Measurements from ENCODE around the gene MBLAC2. TPM values are rescaled to one million over a fixed set of nuclear protein-coding genes. Genes with fewer than 3 reads are reported as not detected.

MBLAC2 gene
- total RNA-seq, 4 donors from 2014 or later = 3.0 to 5.3 (median 4.7) TPM

DNA sequence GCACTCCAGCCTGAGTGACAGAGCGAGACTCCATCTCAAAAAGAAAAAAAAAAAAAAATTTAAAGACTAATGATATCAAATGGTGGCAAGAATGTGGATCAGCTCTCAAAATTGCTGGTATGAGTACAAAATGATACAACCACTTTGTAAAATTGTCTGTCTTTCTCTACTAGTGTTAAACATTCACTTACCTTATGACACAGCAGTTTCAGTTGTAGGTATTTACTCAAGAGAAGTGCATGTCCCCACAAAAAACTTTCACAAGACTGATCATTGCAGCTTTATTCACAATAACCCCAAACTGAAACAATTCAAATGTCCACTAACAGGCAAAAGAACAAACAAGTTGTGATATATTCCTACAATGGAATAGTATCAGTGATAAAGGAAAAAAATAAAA is 50.3 kb downstream of the MBLAC2 start:
- TF ChIP-seq, protein P1, sequence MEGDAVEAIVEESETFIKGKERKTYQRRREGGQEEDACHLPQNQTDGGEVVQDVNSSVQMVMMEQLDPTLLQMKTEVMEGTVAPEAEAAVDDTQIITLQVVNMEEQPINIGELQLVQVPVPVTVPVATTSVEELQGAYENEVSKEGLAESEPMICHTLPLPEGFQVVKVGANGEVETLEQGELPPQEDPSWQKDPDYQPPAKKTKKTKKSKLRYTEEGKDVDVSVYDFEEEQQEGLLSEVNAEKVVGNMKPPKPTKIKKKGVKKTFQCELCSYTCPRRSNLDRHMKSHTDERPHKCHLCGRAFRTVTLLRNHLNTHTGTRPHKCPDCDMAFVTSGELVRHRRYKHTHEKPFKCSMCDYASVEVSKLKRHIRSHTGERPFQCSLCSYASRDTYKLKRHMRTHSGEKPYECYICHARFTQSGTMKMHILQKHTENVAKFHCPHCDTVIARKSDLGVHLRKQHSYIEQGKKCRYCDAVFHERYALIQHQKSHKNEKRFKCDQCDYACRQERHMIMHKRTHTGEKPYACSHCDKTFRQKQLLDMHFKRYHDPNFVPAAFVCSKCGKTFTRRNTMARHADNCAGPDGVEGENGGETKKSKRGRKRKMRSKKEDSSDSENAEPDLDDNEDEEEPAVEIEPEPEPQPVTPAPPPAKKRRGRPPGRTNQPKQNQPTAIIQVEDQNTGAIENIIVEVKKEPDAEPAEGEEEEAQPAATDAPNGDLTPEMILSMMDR (IDR thresholded peaks at IDR 0.05; ENCODE audit: low read depth) = no peak

DNA sequence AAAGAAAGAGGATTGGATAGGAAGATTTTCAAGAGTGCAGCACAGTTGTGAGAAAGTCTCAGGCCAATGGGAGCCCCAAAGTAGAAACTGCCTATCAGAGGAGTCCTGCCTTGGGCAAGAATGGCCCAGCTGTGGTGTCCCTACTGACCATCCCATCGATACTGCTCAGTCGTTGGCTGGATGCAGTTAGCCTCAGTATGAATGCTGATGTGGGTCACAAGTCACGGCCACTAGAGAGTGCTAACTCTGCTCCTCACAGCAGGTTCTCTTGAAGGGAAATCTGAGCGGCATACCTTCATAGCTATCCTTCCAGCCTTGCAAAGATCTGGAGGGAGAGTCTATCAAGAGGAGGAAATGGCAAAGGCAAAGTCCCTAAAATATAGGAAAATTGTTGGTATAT is 53.4 kb downstream of the MBLAC2 start:
- TF ChIP-seq, protein P1 (IDR thresholded peaks at IDR 0.05; ENCODE audit: low read depth) = no peak

DNA sequence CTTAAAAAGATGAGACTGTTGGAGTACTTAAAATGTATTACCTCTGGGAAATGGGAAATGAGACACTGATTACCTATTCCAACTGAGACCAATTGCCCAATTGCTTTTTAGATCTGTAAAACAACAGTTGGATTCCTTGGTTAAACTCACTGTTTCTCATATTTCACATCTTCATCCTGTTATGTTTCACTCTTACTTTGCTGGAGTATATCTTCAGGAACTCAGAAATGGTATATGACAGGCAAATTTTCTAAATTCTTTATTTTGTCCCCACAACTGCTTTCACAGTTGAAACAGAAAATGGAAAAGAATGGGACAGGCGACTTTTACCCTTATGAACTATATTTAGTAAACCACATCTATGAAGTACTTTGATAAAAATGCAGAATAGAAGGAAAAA is 56.4 kb downstream of the MBLAC2 start:
- TF ChIP-seq, protein P1 (IDR thresholded peaks at IDR 0.05; ENCODE audit: low read depth) = no peak

DNA sequence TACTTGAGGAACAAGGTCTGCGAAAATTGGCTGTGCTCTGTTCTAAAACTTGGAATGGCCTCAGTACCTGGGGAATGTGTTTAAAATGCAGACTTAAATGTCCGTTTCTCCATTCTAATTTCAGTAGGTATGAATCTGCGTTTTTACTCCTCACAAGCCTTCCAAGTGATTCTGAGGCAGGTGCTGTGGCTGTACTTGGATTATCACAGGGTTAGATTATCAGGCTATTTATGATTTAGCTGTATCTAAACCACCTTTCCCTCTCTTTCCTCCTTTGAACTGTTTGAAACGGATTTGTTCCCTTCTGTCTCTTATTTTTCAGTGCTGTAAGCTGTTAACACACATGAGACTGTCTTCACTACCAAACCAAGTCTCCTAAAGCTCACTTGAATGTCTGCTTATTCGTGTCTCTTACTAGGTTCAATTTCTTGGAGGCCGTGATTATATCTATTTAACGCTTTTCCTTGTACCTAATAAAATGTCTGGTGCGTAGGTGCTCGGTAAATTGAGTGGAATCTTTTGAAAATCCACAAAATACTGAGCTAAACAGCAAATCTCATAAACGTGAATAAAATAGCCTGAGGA is 64.3 kb downstream of the MBLAC2 start:
- TF ChIP-seq, protein P1 (IDR thresholded peaks at IDR 0.05; ENCODE audit: low read depth) = no peak

DNA sequence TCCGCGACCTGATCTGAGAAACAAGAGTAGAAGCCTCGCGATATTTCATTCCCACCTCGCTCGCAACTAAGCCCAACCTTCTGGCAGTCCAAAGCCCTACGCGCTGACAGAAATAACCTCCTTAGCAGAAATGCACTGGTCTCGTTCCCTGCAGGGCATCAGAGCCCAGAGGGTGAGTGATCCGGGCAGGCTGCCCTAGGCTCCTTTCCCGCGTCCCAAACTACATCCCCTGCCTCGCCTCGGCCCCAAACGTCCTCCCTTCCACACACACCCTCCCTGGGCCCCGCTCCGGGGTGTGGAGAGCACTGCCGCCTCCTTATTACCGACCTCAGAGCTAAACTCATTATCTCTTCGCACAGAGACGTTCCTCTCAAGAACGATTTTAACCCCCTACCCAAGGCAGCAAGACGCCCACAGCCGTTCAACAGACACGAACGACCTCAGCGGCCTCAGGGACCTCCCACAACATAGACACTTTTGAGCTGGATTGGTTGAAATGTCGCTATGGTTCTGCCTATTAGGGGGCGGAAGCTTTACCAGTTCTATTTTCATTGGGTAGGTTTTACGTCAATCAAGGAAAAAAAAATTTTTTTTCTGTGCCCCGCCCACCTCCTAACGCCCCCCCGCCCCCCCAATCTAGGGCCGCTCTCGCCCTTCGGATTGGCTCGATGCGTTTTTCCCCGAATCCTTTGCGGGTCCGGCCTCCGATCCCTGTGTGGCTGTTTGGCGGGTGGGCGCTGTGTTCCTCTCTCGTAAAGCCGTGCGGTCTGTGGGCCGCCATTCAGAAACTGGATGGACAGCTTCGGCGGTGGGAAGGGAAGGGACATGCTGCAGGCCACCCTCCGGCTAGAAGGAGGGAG is 65.0 kb downstream of the MBLAC2 start, which contains the start of gene CETN3:
TSS of gene CETN3 (minus strand) at position 439 of the 860 bp plus-strand sequence. CDS start at position 344, 95 bp downstream.
- TF ChIP-seq, protein P1 (IDR thresholded peaks at IDR 0.05; ENCODE audit: low read depth) = no peak

DNA sequence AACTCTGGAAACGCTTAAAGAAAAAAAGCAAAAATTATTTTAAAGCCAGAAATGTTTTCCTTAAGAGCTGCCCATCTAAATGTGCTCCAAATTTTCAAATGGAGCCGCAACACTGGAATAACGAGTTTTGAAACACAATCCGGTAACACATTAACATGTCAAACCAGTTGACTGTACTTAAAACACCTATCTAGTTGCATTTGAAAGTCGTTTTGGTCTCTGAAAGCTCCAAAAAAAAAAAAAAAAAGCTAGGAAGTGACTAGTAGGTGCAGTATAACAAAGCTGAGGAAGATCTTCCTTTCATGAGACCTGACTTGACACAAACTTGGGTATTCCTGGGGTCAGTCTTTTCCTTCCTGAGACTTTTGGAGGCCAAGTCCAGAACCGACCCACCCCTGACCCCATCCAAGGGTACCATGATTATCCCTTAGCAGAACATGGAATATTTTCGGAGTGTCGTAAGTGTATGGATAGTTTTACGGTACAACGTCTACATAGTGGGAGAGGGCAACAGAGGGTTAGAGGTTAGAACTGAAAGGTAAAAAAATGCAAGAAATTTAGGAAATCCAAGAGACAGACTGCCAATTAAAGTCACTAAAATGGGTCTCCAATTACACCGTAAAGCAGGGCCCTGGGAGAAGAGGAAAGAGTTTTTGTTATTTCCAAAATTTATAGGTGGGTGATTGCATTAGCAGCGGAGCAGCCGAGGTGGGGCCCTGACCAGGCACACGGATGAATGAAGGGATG is 65.8 kb downstream of the MBLAC2 start:
- TF ChIP-seq, protein P1 (IDR thresholded peaks at IDR 0.05; ENCODE audit: low read depth) = no peak

Other genes starting within 250 kb of the MBLAC2 start
- 10 to 100 TPM; 11.6 to 19.9 (median 17.4) TPM for gene CETN3, start 65.0 kb downstream of the MBLAC2 start, total RNA-seq
- gene POLR3G, start 93 bp upstream of the MBLAC2 start, total RNA-seq = 1 to 10 TPM in 3 of 4 donors, under 1 TPM in 1; 0.94 to 2.9 (median 1.7) TPM
- gene LYSMD3, start 54.8 kb upstream of the MBLAC2 start, total RNA-seq = 10 to 100 TPM; 13.9 to 37.0 (median 15.8) TPM
- not detected for gene ADGRV1, start 84.0 kb upstream of the MBLAC2 start, total RNA-seq

All from subcutaneous adipose tissue (tissue), 4 donors.